GM12874 (cell line): ENCODE data around the gene CUTA.

Experiments used
- TF ChIP-seq, protein P1 (sequence below): IDR thresholded peaks from 2 replicates; pipeline ENCODE4 v1.5.1; 2011; ENCODE audit warnings: low read depth, mild to moderate bottlenecking, control low read depth, low read length, moderate library complexity; ENCODE audit not compliant: insufficient read depth

The CUTA gene

DNA sequence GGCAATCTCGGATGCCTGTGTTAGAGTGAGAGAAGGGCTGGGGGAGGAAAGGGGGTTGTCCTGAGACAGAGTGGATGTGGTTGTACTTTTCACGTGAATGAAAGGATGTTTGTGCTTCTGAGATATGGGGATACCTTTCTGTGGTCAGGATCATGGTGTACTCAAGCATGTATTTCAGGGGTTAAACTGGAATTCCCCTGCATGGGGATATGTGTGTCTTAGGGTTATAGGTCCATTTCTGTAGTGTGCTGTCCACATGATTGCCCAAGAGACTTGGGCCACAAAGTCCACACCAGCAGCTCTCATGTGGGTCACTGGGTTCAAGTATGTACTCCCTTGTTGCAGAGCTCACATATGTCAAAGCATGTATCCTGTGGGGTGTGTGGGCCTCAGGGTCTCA is 12.4 kb upstream of the CUTA start:
- TF ChIP-seq, protein P1, sequence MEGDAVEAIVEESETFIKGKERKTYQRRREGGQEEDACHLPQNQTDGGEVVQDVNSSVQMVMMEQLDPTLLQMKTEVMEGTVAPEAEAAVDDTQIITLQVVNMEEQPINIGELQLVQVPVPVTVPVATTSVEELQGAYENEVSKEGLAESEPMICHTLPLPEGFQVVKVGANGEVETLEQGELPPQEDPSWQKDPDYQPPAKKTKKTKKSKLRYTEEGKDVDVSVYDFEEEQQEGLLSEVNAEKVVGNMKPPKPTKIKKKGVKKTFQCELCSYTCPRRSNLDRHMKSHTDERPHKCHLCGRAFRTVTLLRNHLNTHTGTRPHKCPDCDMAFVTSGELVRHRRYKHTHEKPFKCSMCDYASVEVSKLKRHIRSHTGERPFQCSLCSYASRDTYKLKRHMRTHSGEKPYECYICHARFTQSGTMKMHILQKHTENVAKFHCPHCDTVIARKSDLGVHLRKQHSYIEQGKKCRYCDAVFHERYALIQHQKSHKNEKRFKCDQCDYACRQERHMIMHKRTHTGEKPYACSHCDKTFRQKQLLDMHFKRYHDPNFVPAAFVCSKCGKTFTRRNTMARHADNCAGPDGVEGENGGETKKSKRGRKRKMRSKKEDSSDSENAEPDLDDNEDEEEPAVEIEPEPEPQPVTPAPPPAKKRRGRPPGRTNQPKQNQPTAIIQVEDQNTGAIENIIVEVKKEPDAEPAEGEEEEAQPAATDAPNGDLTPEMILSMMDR = no peak

DNA sequence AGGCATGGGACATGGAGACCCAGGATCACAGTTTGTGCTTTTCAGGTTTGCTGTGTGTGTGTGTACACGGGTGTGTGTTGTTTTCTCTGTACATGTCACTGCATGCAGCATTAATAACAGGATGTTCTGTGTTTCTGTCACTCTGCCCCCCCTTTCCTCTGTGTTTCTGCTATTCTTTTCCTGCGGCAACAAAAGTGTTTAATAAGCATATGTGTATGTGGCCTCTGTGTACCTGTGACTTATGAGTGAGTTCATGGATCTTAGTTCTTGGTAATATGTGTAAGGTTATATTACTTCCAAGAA is 11.8 kb upstream of the CUTA start:
- TF ChIP-seq, protein P1 = no peak

DNA sequence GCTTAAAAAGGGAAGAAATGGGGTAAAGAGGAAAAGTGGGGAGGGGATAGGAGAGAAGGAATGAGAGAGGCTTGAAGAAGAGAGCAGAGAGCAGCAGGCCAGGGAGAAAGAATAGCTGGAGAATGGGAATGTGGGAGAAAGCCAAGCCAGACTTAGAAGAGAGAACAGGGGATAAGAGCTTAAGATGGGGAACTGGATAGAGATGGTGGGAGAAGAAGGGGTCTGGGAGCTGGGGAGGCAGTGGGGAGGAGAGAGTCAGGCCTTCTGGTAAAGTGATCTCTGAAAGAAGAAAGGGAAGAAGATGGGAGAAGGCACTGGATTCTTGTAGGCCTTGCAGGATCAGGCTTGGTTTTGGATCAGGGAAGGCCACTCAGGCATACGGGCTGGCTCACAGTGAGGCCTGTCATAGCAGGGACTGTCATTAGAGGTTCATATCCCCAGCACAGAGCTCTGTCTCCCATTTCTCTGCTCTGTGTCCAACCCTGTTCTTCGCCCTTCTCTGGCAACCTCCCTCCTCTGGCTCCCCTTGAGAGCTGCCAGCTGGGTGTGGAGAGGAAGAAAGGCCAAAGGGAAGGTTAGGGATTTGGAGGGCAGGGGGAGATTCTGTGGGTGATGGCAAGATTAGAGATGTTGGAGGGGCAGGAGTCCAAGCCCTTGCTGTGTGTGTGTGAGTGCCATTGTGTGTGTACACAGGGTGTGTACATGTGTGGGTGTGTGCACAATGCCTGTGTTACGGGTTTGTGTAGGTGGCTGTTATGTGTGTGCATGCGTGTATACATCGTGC is 11.3 kb upstream of the CUTA start:
- TF ChIP-seq, protein P1 = no peak

DNA sequence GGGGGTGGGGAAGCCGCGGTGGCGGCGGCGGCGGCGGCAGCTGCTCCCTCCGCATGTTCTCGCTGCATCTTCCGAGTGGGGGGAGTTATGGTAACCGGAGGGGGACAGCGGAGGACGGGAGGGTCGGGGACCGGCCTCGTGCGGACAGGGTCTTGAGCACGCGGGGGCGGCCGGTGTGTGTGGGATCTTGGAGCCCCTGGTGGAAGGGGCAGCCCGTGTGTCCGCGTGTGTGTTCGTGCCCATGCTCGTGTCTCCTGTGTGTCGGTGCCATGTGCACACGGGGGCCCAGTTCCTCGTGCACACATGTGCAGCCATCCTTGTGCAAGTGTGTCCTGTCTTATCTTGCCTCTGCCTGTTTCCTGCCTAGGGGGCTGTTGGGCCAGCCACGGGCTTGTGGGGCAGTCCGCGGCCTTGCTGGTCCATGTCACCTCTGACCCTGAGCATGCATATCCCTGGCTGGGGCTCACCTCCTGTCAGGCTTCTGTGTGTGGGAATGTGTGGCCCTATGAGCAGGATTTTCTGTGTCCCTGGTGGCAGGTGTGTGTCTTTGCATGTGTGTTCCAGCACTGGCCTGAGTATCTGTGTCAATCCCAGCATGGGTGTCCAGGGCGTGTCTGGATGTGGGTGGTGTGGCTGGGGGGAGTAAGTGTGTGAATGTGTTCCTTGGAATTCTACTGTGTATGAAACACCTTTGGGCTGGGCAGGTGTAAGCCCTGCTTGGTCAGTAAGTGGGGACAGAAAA is 10.5 kb upstream of the CUTA start:
- TF ChIP-seq, protein P1 = peak; percentile 52

DNA sequence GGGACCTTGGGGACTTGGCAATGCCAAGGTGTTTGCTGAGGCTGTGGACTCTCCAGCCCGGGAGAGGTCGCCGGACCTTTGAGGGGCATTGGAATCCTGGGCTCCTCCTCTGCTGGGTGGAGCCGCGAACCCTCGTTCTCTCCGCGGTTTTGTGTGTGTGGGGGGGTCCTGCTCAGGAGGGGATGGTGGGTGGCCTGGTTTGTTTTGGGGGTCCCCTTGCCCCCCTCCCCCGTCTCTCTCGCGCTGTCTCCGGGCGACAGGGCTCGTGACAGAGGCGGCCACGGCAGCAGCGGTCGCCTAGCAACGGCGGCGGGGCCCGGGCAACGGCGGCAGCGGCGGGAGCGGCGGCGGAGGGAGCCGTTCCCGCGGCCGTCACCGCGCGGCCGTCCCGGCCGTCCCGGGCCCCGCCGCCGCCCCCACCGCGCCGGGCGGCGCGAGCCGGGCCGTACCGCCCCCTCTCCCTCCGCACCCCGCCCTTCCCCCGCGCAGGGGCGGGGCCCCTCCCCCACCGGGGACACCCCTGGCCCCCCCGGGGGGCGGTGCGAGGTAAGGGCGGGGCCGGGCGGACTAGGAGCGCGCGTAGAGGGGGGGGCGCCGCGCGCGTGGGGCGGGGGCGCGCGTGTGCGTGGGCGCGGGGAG is 9.8 kb upstream of the CUTA start:
- TF ChIP-seq, protein P1 = no peak

DNA sequence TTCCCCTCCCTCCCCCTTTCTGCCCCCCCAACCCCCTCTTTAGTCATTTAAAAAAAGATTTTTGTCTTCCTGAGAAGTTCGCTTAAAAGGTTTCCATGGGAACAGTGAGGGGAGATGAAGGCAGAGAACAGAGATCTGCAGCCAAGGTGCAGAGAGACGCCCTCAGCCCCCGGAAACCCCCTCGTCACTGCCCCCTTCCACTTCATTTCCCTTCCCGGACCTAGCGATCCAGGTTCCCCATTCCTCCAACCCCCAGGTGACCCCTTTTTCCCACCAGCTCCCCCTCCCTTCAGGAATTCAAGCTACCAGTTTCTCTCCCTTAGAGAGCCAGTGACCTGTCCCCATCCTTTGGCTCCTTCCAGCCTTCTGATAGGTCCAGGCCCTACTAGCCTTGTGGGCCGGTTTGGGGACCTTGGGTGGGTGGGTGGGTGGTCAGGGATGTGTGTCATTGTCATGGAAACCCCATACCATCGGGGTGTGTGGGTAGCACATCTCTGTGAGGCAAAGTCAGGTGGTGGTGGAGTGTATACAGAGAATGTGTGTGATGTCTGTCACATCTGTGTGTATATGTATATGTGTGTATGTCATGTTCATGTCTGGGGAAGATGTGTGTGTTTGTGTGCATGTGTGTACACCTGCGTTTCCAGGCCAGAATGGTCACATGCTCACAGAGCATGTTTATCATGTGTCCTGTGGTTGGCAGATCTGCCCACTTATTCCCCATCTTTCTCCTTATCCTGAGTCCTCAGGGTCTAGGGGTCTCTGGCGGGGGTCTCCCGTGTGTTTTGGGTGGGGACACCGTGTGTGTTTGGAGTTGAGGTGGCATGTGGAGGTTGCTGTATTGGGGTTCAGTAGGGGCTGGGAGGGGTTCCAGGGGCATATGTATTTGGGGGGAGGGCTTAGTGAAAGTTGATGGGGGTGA is 8.9 kb upstream of the CUTA start:
- TF ChIP-seq, protein P1 = no peak
